Measurements from ENCODE around the gene TREM2.

TREM2 gene

DNA sequence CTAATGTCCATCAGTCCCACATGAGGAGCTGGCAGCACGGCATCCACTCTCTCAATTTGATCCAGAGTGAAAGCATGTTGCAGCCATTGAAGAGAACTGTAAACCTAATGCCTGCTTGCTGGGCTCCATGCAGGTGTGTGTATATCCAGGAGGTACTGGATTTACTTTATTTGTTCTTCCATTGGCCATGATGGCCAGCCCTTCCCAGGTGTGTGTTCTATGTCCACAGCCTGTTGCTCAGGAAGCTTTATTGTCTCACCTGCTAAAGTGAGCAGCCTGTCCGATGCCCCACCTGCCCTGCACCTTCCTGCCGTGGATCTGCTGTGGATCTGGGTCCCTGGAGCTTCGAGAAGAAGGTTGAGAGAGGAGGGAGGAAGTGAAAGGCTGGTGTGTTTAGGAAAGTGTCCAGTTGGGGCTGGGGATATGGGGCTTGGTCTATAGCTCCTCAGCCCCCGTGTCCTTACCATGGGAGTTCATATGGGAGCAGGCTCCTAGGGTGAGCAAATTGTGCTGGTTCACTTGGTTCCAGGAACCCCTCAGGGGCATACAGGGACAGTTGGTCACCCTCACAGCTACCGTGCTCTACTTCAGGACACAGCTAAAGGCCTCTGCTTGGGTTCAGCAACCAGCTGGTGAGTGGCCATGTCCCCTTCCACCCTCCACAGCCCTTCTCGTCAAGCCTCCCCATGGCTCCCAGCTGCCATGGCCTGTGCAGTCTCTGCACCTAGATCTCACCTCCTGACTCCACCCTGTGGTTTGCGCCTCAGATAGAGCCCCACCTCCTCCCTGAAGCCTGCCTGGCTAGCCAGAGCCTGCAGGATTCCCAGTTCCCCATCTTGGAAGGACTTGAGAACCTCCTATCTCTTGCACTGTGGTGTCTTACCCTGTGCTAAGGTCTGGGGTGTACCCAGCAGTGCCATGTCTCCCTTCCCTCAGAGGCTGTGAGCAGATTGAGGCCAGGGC is 25.3 kb upstream of the TREM2 start:
- ATAC-seq: no peak
- TF ChIP-seq, protein P1, sequence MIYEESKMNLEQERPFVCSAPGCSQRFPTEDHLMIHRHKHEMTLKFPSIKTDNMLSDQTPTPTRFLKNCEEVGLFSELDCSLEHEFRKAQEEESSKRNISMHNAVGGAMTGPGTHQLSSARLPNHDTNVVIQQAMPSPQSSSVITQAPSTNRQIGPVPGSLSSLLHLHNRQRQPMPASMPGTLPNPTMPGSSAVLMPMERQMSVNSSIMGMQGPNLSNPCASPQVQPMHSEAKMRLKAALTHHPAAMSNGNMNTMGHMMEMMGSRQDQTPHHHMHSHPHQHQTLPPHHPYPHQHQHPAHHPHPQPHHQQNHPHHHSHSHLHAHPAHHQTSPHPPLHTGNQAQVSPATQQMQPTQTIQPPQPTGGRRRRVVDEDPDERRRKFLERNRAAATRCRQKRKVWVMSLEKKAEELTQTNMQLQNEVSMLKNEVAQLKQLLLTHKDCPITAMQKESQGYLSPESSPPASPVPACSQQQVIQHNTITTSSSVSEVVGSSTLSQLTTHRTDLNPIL (CRISPR knock-in tag; IDR thresholded peaks at IDR 0.05; ENCODE audit: low read depth): no peak
- TF ChIP-seq, protein P2, sequence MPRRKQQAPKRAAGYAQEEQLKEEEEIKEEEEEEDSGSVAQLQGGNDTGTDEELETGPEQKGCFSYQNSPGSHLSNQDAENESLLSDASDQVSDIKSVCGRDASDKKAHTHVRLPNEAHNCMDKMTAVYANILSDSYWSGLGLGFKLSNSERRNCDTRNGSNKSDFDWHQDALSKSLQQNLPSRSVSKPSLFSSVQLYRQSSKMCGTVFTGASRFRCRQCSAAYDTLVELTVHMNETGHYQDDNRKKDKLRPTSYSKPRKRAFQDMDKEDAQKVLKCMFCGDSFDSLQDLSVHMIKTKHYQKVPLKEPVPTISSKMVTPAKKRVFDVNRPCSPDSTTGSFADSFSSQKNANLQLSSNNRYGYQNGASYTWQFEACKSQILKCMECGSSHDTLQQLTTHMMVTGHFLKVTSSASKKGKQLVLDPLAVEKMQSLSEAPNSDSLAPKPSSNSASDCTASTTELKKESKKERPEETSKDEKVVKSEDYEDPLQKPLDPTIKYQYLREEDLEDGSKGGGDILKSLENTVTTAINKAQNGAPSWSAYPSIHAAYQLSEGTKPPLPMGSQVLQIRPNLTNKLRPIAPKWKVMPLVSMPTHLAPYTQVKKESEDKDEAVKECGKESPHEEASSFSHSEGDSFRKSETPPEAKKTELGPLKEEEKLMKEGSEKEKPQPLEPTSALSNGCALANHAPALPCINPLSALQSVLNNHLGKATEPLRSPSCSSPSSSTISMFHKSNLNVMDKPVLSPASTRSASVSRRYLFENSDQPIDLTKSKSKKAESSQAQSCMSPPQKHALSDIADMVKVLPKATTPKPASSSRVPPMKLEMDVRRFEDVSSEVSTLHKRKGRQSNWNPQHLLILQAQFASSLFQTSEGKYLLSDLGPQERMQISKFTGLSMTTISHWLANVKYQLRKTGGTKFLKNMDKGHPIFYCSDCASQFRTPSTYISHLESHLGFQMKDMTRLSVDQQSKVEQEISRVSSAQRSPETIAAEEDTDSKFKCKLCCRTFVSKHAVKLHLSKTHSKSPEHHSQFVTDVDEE (CRISPR knock-in tag; IDR thresholded peaks at IDR 0.05): no peak
- TF ChIP-seq, protein P3, sequence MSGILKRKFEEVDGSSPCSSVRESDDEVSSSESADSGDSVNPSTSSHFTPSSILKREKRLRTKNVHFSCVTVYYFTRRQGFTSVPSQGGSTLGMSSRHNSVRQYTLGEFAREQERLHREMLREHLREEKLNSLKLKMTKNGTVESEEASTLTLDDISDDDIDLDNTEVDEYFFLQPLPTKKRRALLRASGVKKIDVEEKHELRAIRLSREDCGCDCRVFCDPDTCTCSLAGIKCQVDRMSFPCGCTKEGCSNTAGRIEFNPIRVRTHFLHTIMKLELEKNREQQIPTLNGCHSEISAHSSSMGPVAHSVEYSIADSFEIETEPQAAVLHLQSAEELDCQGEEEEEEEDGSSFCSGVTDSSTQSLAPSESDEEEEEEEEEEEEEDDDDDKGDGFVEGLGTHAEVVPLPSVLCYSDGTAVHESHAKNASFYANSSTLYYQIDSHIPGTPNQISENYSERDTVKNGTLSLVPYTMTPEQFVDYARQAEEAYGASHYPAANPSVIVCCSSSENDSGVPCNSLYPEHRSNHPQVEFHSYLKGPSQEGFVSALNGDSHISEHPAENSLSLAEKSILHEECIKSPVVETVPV (CRISPR knock-in tag; IDR thresholded peaks at IDR 0.05): no peak
- TF ChIP-seq PPARA (CRISPR knock-in tag; IDR thresholded peaks at IDR 0.05; ENCODE audit: borderline replicate concordance) (no peak), BACH2 (CRISPR knock-in tag; IDR thresholded peaks at IDR 0.05; ENCODE audit: borderline replicate concordance) (no peak), GLIS3 (CRISPR knock-in tag; IDR thresholded peaks at IDR 0.05) (no peak), ZNF8 (CRISPR knock-in tag; IDR thresholded peaks at IDR 0.05) (no peak), CSDC2 (CRISPR knock-in tag; IDR thresholded peaks at IDR 0.05) (no peak), ZFP3 (CRISPR knock-in tag; IDR thresholded peaks at IDR 0.05) (no peak), ZC3H10 (CRISPR knock-in tag; IDR thresholded peaks at IDR 0.05) (no peak), ARNTL (CRISPR knock-in tag; IDR thresholded peaks at IDR 0.05; ENCODE audit: borderline replicate concordance, low read depth) (no peak), ZFP30 (CRISPR knock-in tag; IDR thresholded peaks at IDR 0.05) (no peak), OSR1 (CRISPR knock-in tag; IDR thresholded peaks at IDR 0.05) (no peak)
- TF ChIP-seq, protein P4, sequence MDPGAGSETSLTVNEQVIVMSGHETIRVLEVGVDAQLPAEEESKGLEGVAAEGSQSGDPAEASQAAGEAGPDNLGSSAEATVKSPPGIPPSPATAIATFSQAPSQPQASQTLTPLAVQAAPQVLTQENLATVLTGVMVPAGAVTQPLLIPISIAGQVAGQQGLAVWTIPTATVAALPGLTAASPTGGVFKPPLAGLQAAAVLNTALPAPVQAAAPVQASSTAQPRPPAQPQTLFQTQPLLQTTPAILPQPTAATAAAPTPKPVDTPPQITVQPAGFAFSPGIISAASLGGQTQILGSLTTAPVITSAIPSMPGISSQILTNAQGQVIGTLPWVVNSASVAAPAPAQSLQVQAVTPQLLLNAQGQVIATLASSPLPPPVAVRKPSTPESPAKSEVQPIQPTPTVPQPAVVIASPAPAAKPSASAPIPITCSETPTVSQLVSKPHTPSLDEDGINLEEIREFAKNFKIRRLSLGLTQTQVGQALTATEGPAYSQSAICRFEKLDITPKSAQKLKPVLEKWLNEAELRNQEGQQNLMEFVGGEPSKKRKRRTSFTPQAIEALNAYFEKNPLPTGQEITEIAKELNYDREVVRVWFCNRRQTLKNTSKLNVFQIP (CRISPR knock-in tag; IDR thresholded peaks at IDR 0.05; ENCODE audit: borderline replicate concordance, low read depth): no peak
- TF ChIP-seq, protein P5, sequence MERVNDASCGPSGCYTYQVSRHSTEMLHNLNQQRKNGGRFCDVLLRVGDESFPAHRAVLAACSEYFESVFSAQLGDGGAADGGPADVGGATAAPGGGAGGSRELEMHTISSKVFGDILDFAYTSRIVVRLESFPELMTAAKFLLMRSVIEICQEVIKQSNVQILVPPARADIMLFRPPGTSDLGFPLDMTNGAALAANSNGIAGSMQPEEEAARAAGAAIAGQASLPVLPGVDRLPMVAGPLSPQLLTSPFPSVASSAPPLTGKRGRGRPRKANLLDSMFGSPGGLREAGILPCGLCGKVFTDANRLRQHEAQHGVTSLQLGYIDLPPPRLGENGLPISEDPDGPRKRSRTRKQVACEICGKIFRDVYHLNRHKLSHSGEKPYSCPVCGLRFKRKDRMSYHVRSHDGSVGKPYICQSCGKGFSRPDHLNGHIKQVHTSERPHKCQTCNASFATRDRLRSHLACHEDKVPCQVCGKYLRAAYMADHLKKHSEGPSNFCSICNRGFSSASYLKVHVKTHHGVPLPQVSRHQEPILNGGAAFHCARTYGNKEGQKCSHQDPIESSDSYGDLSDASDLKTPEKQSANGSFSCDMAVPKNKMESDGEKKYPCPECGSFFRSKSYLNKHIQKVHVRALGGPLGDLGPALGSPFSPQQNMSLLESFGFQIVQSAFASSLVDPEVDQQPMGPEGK (CRISPR knock-in tag; IDR thresholded peaks at IDR 0.05; ENCODE audit: borderline replicate concordance): no peak

DNA sequence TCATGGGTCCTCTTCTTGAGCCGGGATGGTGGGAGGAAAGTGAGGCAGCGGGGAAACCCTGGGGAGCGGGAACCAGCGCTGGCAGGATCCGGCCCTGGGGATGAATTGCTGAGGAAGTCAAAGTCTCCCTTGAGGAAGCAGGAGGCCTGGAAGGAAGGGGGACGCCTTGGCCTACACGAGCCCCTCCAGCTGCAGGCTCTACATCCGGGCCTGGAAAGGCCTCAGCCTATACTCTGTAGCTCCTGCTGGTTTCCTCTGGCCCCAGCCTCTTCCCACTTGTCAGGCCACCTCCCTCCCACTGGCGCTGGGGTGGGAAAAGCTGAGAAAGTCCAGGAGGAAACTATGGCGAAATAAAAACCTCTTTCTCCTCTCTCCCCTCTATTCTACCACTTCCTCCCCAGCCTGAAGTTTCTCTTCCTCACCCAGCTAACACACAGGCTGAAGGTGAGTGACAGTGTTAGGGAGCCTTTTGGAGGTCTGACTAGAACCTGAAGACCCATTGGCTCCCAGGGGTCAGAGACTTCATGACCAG is 23.2 kb upstream of the TREM2 start:
- ATAC-seq: no peak
- TF ChIP-seq BACH2 (CRISPR knock-in tag; IDR thresholded peaks at IDR 0.05; ENCODE audit: borderline replicate concordance): no peak
- TF ChIP-seq, protein P2 (CRISPR knock-in tag; IDR thresholded peaks at IDR 0.05): no peak
- no peak for TF ChIP-seq PPARA (CRISPR knock-in tag; IDR thresholded peaks at IDR 0.05; ENCODE audit: borderline replicate concordance)
- TF ChIP-seq, protein P3 (CRISPR knock-in tag; IDR thresholded peaks at IDR 0.05): no peak
- no peak for TF ChIP-seq ZNF70 (CRISPR knock-in tag; IDR thresholded peaks at IDR 0.05)
- TF ChIP-seq GLIS3 (CRISPR knock-in tag; IDR thresholded peaks at IDR 0.05): no peak
- no peak for TF ChIP-seq TOX (CRISPR knock-in tag; IDR thresholded peaks at IDR 0.05; ENCODE audit: borderline replicate concordance)
- no peak for TF ChIP-seq CSDC2 (CRISPR knock-in tag; IDR thresholded peaks at IDR 0.05)
- no peak for TF ChIP-seq OSR1 (CRISPR knock-in tag; IDR thresholded peaks at IDR 0.05)
- TF ChIP-seq ZNF565 (CRISPR knock-in tag; conservative IDR thresholded peaks at IDR 0.05; ENCODE audit: low read depth): no peak
- no peak for TF ChIP-seq ISL1 (CRISPR knock-in tag; IDR thresholded peaks at IDR 0.05)
- no peak for TF ChIP-seq ZFP30 (CRISPR knock-in tag; IDR thresholded peaks at IDR 0.05)
- TF ChIP-seq, protein P5 (CRISPR knock-in tag; IDR thresholded peaks at IDR 0.05; ENCODE audit: borderline replicate concordance): no peak
- TF ChIP-seq ARNTL (CRISPR knock-in tag; IDR thresholded peaks at IDR 0.05; ENCODE audit: borderline replicate concordance, low read depth): no peak
- no peak for TF ChIP-seq SNAI2 (CRISPR knock-in tag; IDR thresholded peaks at IDR 0.05)
- no peak for TF ChIP-seq ZNF8 (CRISPR knock-in tag; IDR thresholded peaks at IDR 0.05)

Data from SK-N-SH treated with all-trans-retinoic acid at 6 μM for 48 hours (cell line).